Adrenal gland (tissue), 5 donors: ENCODE measurements around the gene LRP10.

ENCODE experiments used
- CTCF ChIP-seq, 6 experiments: fragments of 450-650 bp in 4 of 6; fragments of 200-600 bp in 2 of 6; sonication (generic) in 1 of 6; IDR thresholded peaks; 1 replicate in 5 of 6; 2 replicates in 1 of 6; pipeline versions ENCODE4 v1.5.1 to v1.8.0; 2016 to 2021; ENCODE audit warnings: antibody characterized with exemption in 6 of 6, mild to moderate bottlenecking in 2 of 6, moderate library complexity in 1 of 6
- POLR2A ChIP-seq, 2 donors: fragments of 450-650 bp; IDR thresholded peaks; one replicate each; pipeline ENCODE4 v1.6.1; 2017; ENCODE audit warnings: antibody characterized with exemption in 2 of 2, mild to moderate bottlenecking in 2 of 2, moderate library complexity in 1 of 2
- donor health status: DM: no; HTN: no; CAD: no.

- TF ChIP-seq CTCF (IDR thresholded peaks at IDR 0.05) (no peak), POLR2A (IDR thresholded peaks at IDR 0.05) (no peak)
These were observed 15.1 kb upstream of the LRP10 start for GRCh38 chr14:22856428-22856827.
